ENCODE results near the gene SHLD1. TPM values are rescaled to one million over a fixed set of nuclear protein-coding genes. Genes with fewer than 3 reads are reported as not detected.

Gene SHLD1
- polyA plus RNA-seq, 10 donors, result 5.1 to 7.5 (median 6.2) TPM

- no peak for DNase-seq
These were observed 137.2 kb downstream of the SHLD1 start for GRCh38 chr20:5887386-5887785.

GRCh38 chr20:5888041-5888440 lies 137.8 kb downstream of the SHLD1 start:
- DNase-seq, result no peak

GRCh38 chr20:5890773-5891441 lies 140.7 kb downstream of the SHLD1 start:
- DNase-seq, result no peak

- no peak for DNase-seq
These were observed 142.9 kb downstream of the SHLD1 start for GRCh38 chr20:5893052-5893451.

- no peak for DNase-seq
These were observed 143.4 kb downstream of the SHLD1 start for GRCh38 chr20:5893621-5894020.

GRCh38 chr20:5895626-5896025 lies 145.4 kb downstream of the SHLD1 start:
- DNase-seq, result no peak

- no peak for DNase-seq
These were observed 149.2 kb downstream of the SHLD1 start for GRCh38 chr20:5899444-5899843.

- DNase-seq, result no peak
These were observed 150.7 kb downstream of the SHLD1 start for GRCh38 chr20:5900908-5901307.

GRCh38 chr20:5908981-5909380 lies 158.8 kb downstream of the SHLD1 start:
- no peak for DNase-seq

GRCh38 chr20:5910186-5910585 lies 160.0 kb downstream of the SHLD1 start:
- DNase-seq, result no peak

- no peak for DNase-seq
These were observed 163.0 kb downstream of the SHLD1 start for GRCh38 chr20:5913166-5913565.

Other genes with a start within 250 kb of the SHLD1 start
- gene GPCPD1, start 139.4 kb upstream of the SHLD1 start, polyA plus RNA-seq (ENCODE audit: insufficient read length in 10 of 10), result 10 to 100 TPM; 19.9 to 34.1 (median 23.9) TPM
- under 1 TPM in 9 of 10 donors, not detected in 1; 0.14 to 0.43 (median 0.23) TPM for gene CHGB, start 161.1 kb downstream of the SHLD1 start, polyA plus RNA-seq (ENCODE audit: insufficient read length in 10 of 10)
- 10 to 100 TPM in 7 of 10 donors, 1 to 10 TPM in 3; 8.5 to 14.7 (median 10.9) TPM for gene TRMT6, start 200.1 kb downstream of the SHLD1 start, polyA plus RNA-seq (ENCODE audit: insufficient read length in 10 of 10)
- gene MCM8, start 200.3 kb downstream of the SHLD1 start, polyA plus RNA-seq (ENCODE audit: insufficient read length in 10 of 10), result 10 to 100 TPM in 4 of 10 donors, 1 to 10 TPM in 6; 6.8 to 11.5 (median 9.3) TPM